ENCODE data around the gene UGT3A1. TPM values are rescaled to one million over a fixed set of nuclear protein-coding genes. Genes with fewer than 3 reads are reported as not detected.

UGT3A1 gene
- total RNA-seq, 4 donors from 2014 or later = 0.23 TPM; not detected in 3

GRCh38 chr5:36001032-36001431, 9.8 kb upstream of the UGT3A1 start:
- no peak for DNase-seq (ENCODE audit: low spot score in 2 of 2)
- no peak overlapping the region for H3K4me3 ChIP-seq (ENCODE audit: low read depth, poor library complexity, severe bottlenecking)
- TF ChIP-seq POLR2A (IDR thresholded peaks at IDR 0.05) = no peak
- TF ChIP-seq CTCF (IDR thresholded peaks at IDR 0.05) = no peak
- intact Hi-C loops (cut with DNase I; ENCODE audit: low total_unique reads) = no loop called here
- 87 to 89% methylated on average over 3 of the region's 3 CpGs for WGBS, 2 donors

DNA sequence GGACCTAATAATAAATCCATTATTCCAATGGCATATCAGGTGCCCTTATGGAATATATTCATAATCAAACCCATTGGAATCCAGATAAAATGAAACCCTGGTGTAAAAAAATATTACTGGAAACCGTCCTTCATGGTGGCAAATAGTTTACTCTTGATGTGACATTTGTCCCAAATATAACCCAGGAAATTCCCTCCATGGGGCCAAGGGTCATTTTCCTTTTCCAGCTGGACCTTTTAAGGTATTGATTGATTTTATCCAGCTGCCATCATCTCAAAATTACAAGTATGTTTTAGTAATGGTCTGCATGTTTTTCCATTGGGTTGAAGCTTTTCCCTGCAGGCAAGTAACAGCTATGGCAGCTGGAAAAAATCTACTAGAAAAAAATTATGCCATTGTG, 8.4 kb upstream of the UGT3A1 start:
- intact Hi-C loops (cut with DNase I; ENCODE audit: low total_unique reads) = no loop called here
- 79% methylated on average over 1 of the region's 1 CpG for WGBS, 2 donors
- no peak overlapping the region for H3K4me3 ChIP-seq (ENCODE audit: low read depth, poor library complexity, severe bottlenecking)
- TF ChIP-seq CTCF (IDR thresholded peaks at IDR 0.05) = no peak
- TF ChIP-seq POLR2A (IDR thresholded peaks at IDR 0.05) = no peak
- no peak for DNase-seq (ENCODE audit: low spot score in 2 of 2)

- 90 to 96% methylated on average over 4 of the region's 4 CpGs for WGBS, 2 donors
- intact Hi-C loops (cut with DNase I; ENCODE audit: low total_unique reads) = no loop called here
Measured at GRCh38 chr5:35996076-35996475, 4.9 kb upstream of the UGT3A1 start.

DNA sequence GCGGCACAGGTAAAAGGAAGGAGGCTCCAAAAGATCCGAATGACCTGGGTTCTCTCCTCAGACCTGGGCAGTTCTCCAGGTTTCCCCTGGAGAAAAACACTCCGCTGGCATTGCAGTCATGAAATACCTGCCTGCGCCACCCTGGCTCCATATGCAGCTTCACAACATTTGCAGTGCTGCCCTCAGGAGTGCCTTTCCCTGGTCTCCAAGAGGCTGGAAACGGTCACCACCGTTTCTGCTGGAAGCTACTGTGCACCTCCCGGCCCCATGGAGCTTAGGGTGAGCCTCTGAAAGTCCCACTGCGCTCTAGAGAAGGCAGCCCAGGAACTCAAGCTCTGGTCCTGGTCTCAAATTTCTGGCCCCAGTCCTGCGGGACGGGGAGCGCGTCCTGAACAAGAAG, 670 bp downstream of the UGT3A1 start:
- no peak overlapping the region for H3K4me3 ChIP-seq (ENCODE audit: low read depth, poor library complexity, severe bottlenecking)
- 19 to 26% methylated on average over 12 of the region's 12 CpGs for WGBS, 2 donors
- TF ChIP-seq CTCF (IDR thresholded peaks at IDR 0.05) (no peak), POLR2A (IDR thresholded peaks at IDR 0.05) (no peak)
- intact Hi-C loops (cut with DNase I; ENCODE audit: low total_unique reads) = no loop called here
- DNase-seq (ENCODE audit: low spot score in 2 of 2) = no peak

More at GRCh38 chr5:35996076-35996475, 4.9 kb upstream of the UGT3A1 start:
- no peak for DNase-seq (ENCODE audit: low spot score in 2 of 2)
- H3K4me3 ChIP-seq (ENCODE audit: low read depth, poor library complexity, severe bottlenecking) = no peak overlapping the region
- no peak for TF ChIP-seq CTCF (IDR thresholded peaks at IDR 0.05)
- TF ChIP-seq POLR2A (IDR thresholded peaks at IDR 0.05) = no peak

GRCh38 chr5:35988529-35988928, 2.7 kb downstream of the UGT3A1 start:
- no peak for DNase-seq (ENCODE audit: low spot score in 2 of 2)
- no peak for TF ChIP-seq POLR2A (IDR thresholded peaks at IDR 0.05)
- TF ChIP-seq CTCF (IDR thresholded peaks at IDR 0.05) = no peak
- 76% methylated on average over 4 of the region's 4 CpGs for WGBS, 2 donors
- intact Hi-C loops (cut with DNase I; ENCODE audit: low total_unique reads) = no loop called here
- no peak overlapping the region for H3K4me3 ChIP-seq (ENCODE audit: low read depth, poor library complexity, severe bottlenecking)

DNA sequence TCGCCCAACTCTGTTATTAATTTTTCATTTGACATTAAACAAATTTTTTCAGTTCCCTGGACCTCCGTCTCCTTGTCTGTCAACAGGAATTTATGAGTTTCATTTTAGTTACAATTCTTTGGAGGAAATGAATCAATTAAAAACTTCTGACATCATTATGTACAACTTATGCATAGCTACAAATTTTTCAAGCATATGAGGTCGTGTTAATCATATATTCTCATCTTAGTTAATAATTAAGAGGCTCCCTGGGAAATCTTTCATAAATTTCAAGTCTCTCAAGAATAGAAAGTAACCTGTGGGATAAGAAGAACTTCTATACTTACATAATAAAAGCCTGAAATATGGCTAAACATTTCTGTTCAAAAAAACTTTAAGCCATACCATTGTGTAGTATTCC, 3.4 kb downstream of the UGT3A1 start:
- 44 to 55% methylated on average over 3 of the region's 3 CpGs for WGBS, 2 donors
- TF ChIP-seq POLR2A (IDR thresholded peaks at IDR 0.05) (no peak), CTCF (IDR thresholded peaks at IDR 0.05) (no peak)
- DNase-seq (ENCODE audit: low spot score in 2 of 2) = no peak
- H3K4me3 ChIP-seq (ENCODE audit: low read depth, poor library complexity, severe bottlenecking) = no peak overlapping the region
- intact Hi-C loops (cut with DNase I; ENCODE audit: low total_unique reads) = no loop called here

All from lower leg skin (tissue), 4 donors.